Panc1 (cell line): ENCODE data around the gene EYA2. TPM values are rescaled to one million over a fixed set of nuclear protein-coding genes. Genes with fewer than 3 reads are reported as not detected.

Source experiments
- ATAC-seq: fragments of 200-7000 bp; cut with Tn5 transposase; 2 replicates; pipeline ENCODE4 v1.9.1; 2020; ENCODE audit warnings: mild to moderate bottlenecking, moderate library complexity
- BruUV-seq: library from RNA; stranded (reverse); fragments of 400-500 nt; replicated peaks from 2 replicates; lab custom pipeline; 2021; lab: Mats Ljungman, UMichigan
- CTCF ChIA-PET: fragments of 300-600 bp; sonication (Branson Sonifier 250); formaldehyde crosslinking; loops from one replicate; lab custom pipeline; 2022; ENCODE audit warnings: antibody characterized with exemption; lab: Charles Lee
- POLR2A ChIA-PET: fragments of 300-600 bp; sonication (Branson Sonifier 250); formaldehyde crosslinking; loops from one replicate; lab custom pipeline; 2022; ENCODE audit warnings: antibody characterized with exemption; lab: Charles Lee
- DNase-seq: peaks from one replicate; pipeline ENCODE4 v3.0.0-alpha.2; 2010; ENCODE audit warnings: low read depth, low spot score
- H3K27ac ChIP-seq: 2 replicates; pipeline ENCODE4 v1.5.1; 2011; ENCODE audit warnings: mild to moderate bottlenecking, low read length, inconsistent platforms
- H3K27me3 ChIP-seq: fragments of 200-500 bp; sonication (Bioruptor generic); 2 replicates; pipeline ENCODE4 v1.6.0; 2014; ENCODE audit warnings: low read length, inconsistent platforms; ENCODE audit not compliant: control insufficient read depth, insufficient read depth
- H3K36me3 ChIP-seq: fragments of 200-500 bp; sonication (Bioruptor generic); 2 replicates; pipeline ENCODE4 v1.5.1; 2014; ENCODE audit warnings: inconsistent platforms, mild to moderate bottlenecking, low read length, moderate library complexity; ENCODE audit not compliant: control insufficient read depth, insufficient read depth
- H3K4me1 ChIP-seq: 2 replicates; pipeline ENCODE4 v1.5.1; 2011; ENCODE audit warnings: inconsistent platforms, mild to moderate bottlenecking, low read length, moderate library complexity; ENCODE audit not compliant: control insufficient read depth, insufficient read depth
- H3K4me3 ChIP-seq, 2 experiments: 2 replicates each; pipeline ENCODE4 v1.5.1; 2011 to 2012; ENCODE audit warnings: low read depth in 2 of 2, low read length in 2 of 2, mild to moderate bottlenecking in 2 of 2, inconsistent platforms in 1 of 2, moderate library complexity in 1 of 2
- H3K9me3 ChIP-seq: fragments of 200-500 bp; sonication (Bioruptor generic); 2 replicates; pipeline ENCODE4 v1.5.1; 2014; ENCODE audit warnings: low read depth, mild to moderate bottlenecking, inconsistent platforms, low read length, moderate library complexity; ENCODE audit not compliant: control insufficient read depth, insufficient read depth
- CTCF ChIP-seq: fragments of 450-650 bp; IDR thresholded peaks from 2 replicates; pipeline ENCODE4 v1.5.1; 2017; ENCODE audit warnings: mild to moderate bottlenecking
- POLR2AphosphoS5 ChIP-seq: IDR thresholded peaks from 2 replicates; pipeline ENCODE4 v1.6.1; 2012; ENCODE audit warnings: mild to moderate bottlenecking, low read depth, low read length, moderate library complexity
- SIN3A ChIP-seq: IDR thresholded peaks from 2 replicates; pipeline ENCODE4 v1.6.1; 2012; ENCODE audit warnings: low read depth, mild to moderate bottlenecking, low read length, moderate library complexity, borderline replicate concordance; ENCODE audit not compliant: insufficient read depth
- TCF7L2 ChIP-seq: IDR thresholded peaks from 2 replicates; pipeline ENCODE4 v1.6.1; 2011; ENCODE audit warnings: mild to moderate bottlenecking, low read depth, low read length, inconsistent platforms
- in situ Hi-C: cut with HindIII; loops from 2 replicates; pipeline ENCODE4 v1.10.0; 2016; ENCODE audit warnings: low sequenced_read_pairs, low pct_unique_long_range_greater_than_20kb
- intact Hi-C: fragments of 100-400 bp; cut with micrococcal nuclease; formaldehyde crosslinking; loops from one replicate; pipeline ENCODE4 v1.10.0; 2022; ENCODE audit not compliant: unreplicated experiment
- total RNA-seq: library from RNA; stranded (reverse); gene quantifications from one replicate; pipeline ENCODE4 v1.2.1, GENCODE V29; 2021; ENCODE audit not compliant: unreplicated experiment
- TF ChIP-seq, protein P1 (sequence below), 2 experiments: IDR thresholded peaks; 2 replicates each; pipeline ENCODE4 v1.6.1; 2011 to 2012; ENCODE audit warnings: low read depth in 2 of 2, control low read depth in 1 of 2, low read length in 1 of 2, mild to moderate bottlenecking in 1 of 2, moderate library complexity in 1 of 2; ENCODE audit not compliant: insufficient read depth in 1 of 2

Gene EYA2
- total RNA-seq, 1 experiment from 2014 or later: 1.9 TPM

DNA sequence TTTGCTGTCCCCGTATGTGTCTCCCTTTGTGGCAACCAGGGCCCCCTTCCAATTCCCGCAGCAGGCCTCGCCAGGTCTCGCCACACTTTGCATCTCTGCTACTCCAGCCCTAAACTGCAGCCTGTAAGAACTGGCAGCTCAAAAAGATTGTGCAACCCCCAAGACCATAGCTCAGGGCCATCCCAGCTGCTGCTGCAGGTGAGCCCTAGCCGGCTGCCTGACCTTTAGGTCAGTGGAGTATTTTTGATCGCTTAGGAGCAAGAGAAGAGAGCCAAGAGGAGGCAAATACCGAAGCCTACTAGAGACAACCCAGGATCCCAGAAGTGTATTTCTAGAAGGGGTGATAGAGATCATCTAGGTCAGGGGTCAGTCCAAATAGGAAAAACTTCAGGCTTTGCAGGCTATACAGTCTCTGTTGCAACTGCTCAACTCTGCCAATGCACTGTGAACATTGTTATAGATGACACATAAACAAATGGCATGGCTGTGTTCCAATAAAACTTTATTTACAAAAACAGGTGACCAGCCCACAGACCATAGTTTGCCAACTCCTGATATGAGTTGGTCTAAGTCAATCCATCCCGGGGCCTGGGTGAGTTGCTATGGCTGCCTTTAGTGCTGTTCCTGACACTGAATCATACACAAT is 138.4 kb downstream of the EYA2 start:
- Histone ChIP-seq H3K4me3 (no peak overlapping the region), H3K36me3 (no peaks in the 10 kb centered on the region), H3K9me3 (no peaks in the 10 kb centered on the region), H3K4me1 (no peaks in the 10 kb centered on the region), H3K27me3 (no peaks in the 10 kb centered on the region), H3K27ac (no peak overlapping the region)
- no peak for TF ChIP-seq POLR2AphosphoS5
- no peak for TF ChIP-seq TCF7L2
- TF ChIP-seq, protein P1, sequence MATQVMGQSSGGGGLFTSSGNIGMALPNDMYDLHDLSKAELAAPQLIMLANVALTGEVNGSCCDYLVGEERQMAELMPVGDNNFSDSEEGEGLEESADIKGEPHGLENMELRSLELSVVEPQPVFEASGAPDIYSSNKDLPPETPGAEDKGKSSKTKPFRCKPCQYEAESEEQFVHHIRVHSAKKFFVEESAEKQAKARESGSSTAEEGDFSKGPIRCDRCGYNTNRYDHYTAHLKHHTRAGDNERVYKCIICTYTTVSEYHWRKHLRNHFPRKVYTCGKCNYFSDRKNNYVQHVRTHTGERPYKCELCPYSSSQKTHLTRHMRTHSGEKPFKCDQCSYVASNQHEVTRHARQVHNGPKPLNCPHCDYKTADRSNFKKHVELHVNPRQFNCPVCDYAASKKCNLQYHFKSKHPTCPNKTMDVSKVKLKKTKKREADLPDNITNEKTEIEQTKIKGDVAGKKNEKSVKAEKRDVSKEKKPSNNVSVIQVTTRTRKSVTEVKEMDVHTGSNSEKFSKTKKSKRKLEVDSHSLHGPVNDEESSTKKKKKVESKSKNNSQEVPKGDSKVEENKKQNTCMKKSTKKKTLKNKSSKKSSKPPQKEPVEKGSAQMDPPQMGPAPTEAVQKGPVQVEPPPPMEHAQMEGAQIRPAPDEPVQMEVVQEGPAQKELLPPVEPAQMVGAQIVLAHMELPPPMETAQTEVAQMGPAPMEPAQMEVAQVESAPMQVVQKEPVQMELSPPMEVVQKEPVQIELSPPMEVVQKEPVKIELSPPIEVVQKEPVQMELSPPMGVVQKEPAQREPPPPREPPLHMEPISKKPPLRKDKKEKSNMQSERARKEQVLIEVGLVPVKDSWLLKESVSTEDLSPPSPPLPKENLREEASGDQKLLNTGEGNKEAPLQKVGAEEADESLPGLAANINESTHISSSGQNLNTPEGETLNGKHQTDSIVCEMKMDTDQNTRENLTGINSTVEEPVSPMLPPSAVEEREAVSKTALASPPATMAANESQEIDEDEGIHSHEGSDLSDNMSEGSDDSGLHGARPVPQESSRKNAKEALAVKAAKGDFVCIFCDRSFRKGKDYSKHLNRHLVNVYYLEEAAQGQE (IDR thresholded peaks at IDR 0.05; ENCODE audit: insufficient read depth in 1 of 2, low read depth in 2 of 2, low read length in 1 of 2): no peak
- TF ChIP-seq SIN3A: no peak
- no peak for TF ChIP-seq CTCF
- in situ Hi-C loops (no loop called here), intact Hi-C loops (no loop called here)
- ChIA-PET CTCF (no interaction called here), POLR2A (no interaction called here)
- DNase-seq (no peak), ATAC-seq (no peak)
- BruUV-seq: no TSS peak

DNA sequence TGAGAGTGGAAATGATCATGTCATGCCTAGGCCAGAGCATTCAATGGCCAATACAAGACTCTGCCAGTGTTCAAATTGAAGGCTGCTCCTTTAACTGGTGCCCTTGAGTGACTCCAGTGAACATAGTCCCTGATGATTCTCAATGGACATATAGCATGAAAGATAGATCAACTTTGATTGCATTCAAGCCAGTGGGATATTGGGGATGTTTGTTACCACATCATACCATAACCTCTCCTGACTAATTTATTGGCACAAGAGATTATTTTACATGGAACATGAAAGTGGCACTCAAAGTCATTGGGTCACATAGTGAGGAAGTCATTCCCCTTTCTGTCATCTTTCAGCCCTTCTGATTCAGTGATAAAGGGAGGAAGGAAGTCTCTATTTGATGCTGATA is 139.0 kb downstream of the EYA2 start:
- DNase-seq (no peak), ATAC-seq (no peak)
- Histone ChIP-seq H3K4me3 (no peak overlapping the region), H3K4me1 (no peaks in the 10 kb centered on the region), H3K27me3 (no peaks in the 10 kb centered on the region), H3K27ac (no peak overlapping the region), H3K36me3 (no peaks in the 10 kb centered on the region), H3K9me3 (no peaks in the 10 kb centered on the region)
- POLR2A ChIA-PET: no interaction called here
- BruUV-seq: no TSS peak
- TF ChIP-seq CTCF (no peak), TCF7L2 (no peak), SIN3A (no peak), POLR2AphosphoS5 (no peak)
- TF ChIP-seq, protein P1 (IDR thresholded peaks at IDR 0.05; ENCODE audit: insufficient read depth in 1 of 2, low read depth in 2 of 2, low read length in 1 of 2): no peak
- CTCF ChIA-PET: no interaction called here
- intact Hi-C loops: no loop called here
- in situ Hi-C loops: no loop called here
